ENCODE data around the gene TIMM10. TPM values are rescaled to one million over a fixed set of nuclear protein-coding genes. Genes with fewer than 3 reads are reported as not detected.

The TIMM10 gene
- total RNA-seq, 1 experiment from 2014 or later, result 80.3 TPM

DNA sequence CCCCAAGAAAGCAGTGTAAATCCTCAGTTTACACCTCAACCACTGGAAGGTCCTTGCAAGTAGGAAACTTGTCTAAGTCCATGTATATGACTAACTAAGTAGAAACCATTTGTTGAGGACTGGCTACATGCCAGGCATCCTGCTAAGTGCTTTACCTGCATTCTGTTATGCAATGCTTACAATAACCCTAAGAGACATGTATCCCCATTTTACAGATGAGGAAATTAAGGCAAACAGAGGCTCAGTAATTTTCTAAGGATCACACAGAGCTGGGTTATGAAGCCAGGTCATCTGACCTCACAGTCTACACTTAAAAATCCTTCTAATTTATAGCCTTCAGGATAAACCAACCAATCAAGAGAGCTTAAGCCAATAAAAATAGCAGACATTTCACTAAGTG lies 1.5 kb downstream of the TIMM10 start:
- H3K36me3 Mint-ChIP-seq (ENCODE audit: insufficient read depth, unreplicated experiment), result peaks cover 16% of the 10 kb centered on the region
- TF ChIP-seq, protein P1, sequence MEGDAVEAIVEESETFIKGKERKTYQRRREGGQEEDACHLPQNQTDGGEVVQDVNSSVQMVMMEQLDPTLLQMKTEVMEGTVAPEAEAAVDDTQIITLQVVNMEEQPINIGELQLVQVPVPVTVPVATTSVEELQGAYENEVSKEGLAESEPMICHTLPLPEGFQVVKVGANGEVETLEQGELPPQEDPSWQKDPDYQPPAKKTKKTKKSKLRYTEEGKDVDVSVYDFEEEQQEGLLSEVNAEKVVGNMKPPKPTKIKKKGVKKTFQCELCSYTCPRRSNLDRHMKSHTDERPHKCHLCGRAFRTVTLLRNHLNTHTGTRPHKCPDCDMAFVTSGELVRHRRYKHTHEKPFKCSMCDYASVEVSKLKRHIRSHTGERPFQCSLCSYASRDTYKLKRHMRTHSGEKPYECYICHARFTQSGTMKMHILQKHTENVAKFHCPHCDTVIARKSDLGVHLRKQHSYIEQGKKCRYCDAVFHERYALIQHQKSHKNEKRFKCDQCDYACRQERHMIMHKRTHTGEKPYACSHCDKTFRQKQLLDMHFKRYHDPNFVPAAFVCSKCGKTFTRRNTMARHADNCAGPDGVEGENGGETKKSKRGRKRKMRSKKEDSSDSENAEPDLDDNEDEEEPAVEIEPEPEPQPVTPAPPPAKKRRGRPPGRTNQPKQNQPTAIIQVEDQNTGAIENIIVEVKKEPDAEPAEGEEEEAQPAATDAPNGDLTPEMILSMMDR (IDR thresholded peaks at IDR 0.05; ENCODE audit: unreplicated experiment), result no peak
- intact Hi-C loops (cut with micrococcal nuclease), result no loop called here
- no peaks in the 10 kb centered on the region for H3K9me3 Mint-ChIP-seq (ENCODE audit: unreplicated experiment)
- CTCF ChIA-PET, result interaction anchor here (0.6 to 8.1 kb wide), 14 partner anchors 13 to 1040 kb away, joined by 3 to 254 read pairs (median 6); partner anchors contain the start of genes RTN4RL2 and SLC43A1
- H3K27me3 Mint-ChIP-seq (ENCODE audit: insufficient read depth, unreplicated experiment), result no peaks in the 10 kb centered on the region
- H3K27ac Mint-ChIP-seq (ENCODE audit: low read depth, unreplicated experiment), result no peak overlapping the region
- POLR2A ChIA-PET, result interaction anchor here (0.7 to 2.2 kb wide), 10 partner anchors 13 to 185 kb away, joined by 3 to 11 read pairs (median 4); partner anchors contain the start of genes SLC43A1 and SLC43A3
- DNase-seq (ENCODE audit: unreplicated experiment), result peak; percentile 41
- peaks cover 11% of the 10 kb centered on the region for H3K4me1 Mint-ChIP-seq (ENCODE audit: insufficient read depth, unreplicated experiment)
- no TSS peak for BruUV-seq (replicated peaks)
- peak overlapping the region; percentile 19 for H3K4me3 Mint-ChIP-seq (ENCODE audit: unreplicated experiment)

DNA sequence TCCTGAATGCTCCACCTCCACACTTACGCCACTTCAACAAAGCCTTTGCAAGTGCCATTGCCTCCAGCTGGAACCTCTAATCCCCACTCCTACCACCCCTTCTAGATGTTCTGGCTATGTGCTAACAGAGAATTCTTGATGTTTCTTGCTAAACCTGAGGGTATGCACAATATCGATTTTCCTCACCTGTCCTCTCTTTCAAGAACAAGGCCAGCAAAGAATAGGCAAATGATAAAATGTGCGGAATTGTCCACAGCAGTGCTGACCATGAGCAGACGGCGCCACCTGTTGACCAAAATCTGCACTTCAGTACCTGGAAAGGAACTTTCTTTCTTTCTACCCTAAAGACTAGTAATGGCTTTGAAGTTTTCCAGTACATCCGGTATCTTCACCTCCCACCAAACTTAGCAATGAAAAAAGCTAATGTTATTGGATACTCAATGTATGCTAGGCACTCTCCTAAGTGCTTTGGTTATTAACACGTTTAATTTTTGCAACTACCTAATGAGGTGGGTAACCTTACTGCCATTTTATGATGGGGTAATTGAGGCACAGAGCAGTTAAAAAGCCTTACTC lies 3.4 kb downstream of the TIMM10 start:
- Mint-ChIP-seq H3K4me3 (ENCODE audit: unreplicated experiment) (no peak overlapping the region), H3K4me1 (ENCODE audit: insufficient read depth, unreplicated experiment) (peaks cover 11% of the 10 kb centered on the region), H3K36me3 (ENCODE audit: insufficient read depth, unreplicated experiment) (peaks cover 16% of the 10 kb centered on the region), H3K9me3 (ENCODE audit: unreplicated experiment) (no peaks in the 10 kb centered on the region), H3K27me3 (ENCODE audit: insufficient read depth, unreplicated experiment) (no peaks in the 10 kb centered on the region), H3K27ac (ENCODE audit: low read depth, unreplicated experiment) (no peak overlapping the region)
- ChIA-PET CTCF (interaction anchor here (0.6 to 8.1 kb wide), 71 partner anchors 9 to 1098 kb away, joined by 3 to 254 read pairs (median 4); partner anchors contain the start of genes P2RX3, RTN4RL2, SELENOH and SLC43A1), POLR2A (interaction anchor here (0.5 to 1.5 kb wide), 3 partner anchors 11 to 1243 kb away, joined by 3 to 5 read pairs (median 5); partner anchors contain the start of gene SLC43A1)
- no TSS peak for BruUV-seq (replicated peaks)
- DNase-seq (ENCODE audit: unreplicated experiment), result peak; percentile 67
- TF ChIP-seq, protein P1 (IDR thresholded peaks at IDR 0.05; ENCODE audit: unreplicated experiment), result peak; percentile 96
- intact Hi-C loops (cut with micrococcal nuclease), result loop anchor here (1.0 kb wide), 3 partner anchors 34 to 182 kb away; no protein-coding TSS in a partner anchor

DNA sequence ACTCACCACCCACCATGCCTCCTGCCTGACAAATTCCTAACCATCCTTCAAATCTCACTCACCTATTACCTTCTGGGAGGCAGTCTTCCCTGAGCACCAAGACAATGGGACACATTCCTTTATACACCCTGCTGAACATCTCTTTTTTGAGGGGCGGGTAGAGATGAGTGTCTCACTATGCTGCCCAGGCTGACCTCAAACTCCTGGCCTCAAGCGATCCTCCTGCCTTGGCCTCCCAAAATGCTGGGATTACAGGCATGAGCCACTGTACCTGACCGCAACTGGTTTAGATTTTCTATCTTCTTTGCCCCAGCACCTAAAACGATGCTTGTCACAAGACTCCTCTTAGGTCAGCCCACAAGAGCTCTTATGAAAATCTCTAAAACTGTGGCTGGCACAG lies 7.1 kb downstream of the TIMM10 start:
- intact Hi-C loops (cut with micrococcal nuclease), result no loop called here
- H3K27me3 Mint-ChIP-seq (ENCODE audit: insufficient read depth, unreplicated experiment), result no peaks in the 10 kb centered on the region
- no peaks in the 10 kb centered on the region for H3K9me3 Mint-ChIP-seq (ENCODE audit: unreplicated experiment)
- DNase-seq (ENCODE audit: unreplicated experiment), result no peak
- no TSS peak for BruUV-seq (replicated peaks)
- TF ChIP-seq, protein P1 (IDR thresholded peaks at IDR 0.05; ENCODE audit: unreplicated experiment), result no peak
- no peak overlapping the region for H3K4me3 Mint-ChIP-seq (ENCODE audit: unreplicated experiment)
- ChIA-PET POLR2A (no interaction called here), CTCF (interaction anchor here (0.6 to 8.1 kb wide), 5 partner anchors 14 to 68 kb away, joined by 3 to 254 read pairs (median 9); partner anchors contain the start of gene RTN4RL2)
- no peak overlapping the region for H3K27ac Mint-ChIP-seq (ENCODE audit: low read depth, unreplicated experiment)
- peaks cover 16% of the 10 kb centered on the region for H3K36me3 Mint-ChIP-seq (ENCODE audit: insufficient read depth, unreplicated experiment)
- H3K4me1 Mint-ChIP-seq (ENCODE audit: insufficient read depth, unreplicated experiment), result peaks cover 7% of the 10 kb centered on the region

DNA sequence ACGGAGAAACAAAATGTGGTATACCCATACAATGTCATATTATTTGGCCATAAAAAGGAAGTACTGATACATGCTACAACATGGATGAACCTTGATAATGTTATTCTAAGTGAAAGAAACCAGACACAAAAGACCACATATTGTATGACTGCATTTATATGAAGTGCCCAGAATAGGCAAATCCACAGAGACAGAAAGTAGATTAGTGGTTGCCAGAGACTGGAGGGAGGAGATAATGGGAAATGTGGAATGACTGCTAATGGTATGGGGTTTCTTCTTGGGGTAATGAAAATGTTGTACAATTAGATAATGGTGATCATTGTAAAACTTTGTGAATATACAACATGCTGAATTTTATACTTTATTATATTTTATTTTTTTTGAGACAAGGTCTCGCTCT lies 9.4 kb downstream of the TIMM10 start:
- DNase-seq (ENCODE audit: unreplicated experiment), result no peak
- Mint-ChIP-seq H3K9me3 (ENCODE audit: unreplicated experiment) (no peaks in the 10 kb centered on the region), H3K4me1 (ENCODE audit: insufficient read depth, unreplicated experiment) (no peaks in the 10 kb centered on the region), H3K36me3 (ENCODE audit: insufficient read depth, unreplicated experiment) (peaks cover 9% of the 10 kb centered on the region), H3K27ac (ENCODE audit: low read depth, unreplicated experiment) (no peak overlapping the region), H3K27me3 (ENCODE audit: insufficient read depth, unreplicated experiment) (no peaks in the 10 kb centered on the region), H3K4me3 (ENCODE audit: unreplicated experiment) (no peak overlapping the region)
- intact Hi-C loops (cut with micrococcal nuclease), result no loop called here
- TF ChIP-seq, protein P1 (IDR thresholded peaks at IDR 0.05; ENCODE audit: unreplicated experiment), result no peak
- ChIA-PET CTCF (interaction anchor here (0.6 to 6.9 kb wide), 8 partner anchors 15 to 192 kb away, joined by 3 to 58 read pairs (median 4); no protein-coding TSS in a partner anchor), POLR2A (interaction anchor here (0.7 kb wide), 2 partner anchors 28 to 94 kb away, joined by 3 to 5 read pairs; no protein-coding TSS in a partner anchor)
- BruUV-seq (replicated peaks), result no TSS peak

All from MCF 10A (cell line).